Measurements from ENCODE around the gene GDPD2. TPM values are rescaled to one million over a fixed set of nuclear protein-coding genes. Genes with fewer than 3 reads are reported as not detected.
A peak's percentile ranks its signal among the peaks of the same experiment; 100 is the strongest.

The GDPD2 gene
- total and polyA plus RNA-seq, 2 donors (not counting 3 experiments of a cell fraction or from before 2014, with no cell fraction given), result 0.08 to 0.29 TPM

DNA sequence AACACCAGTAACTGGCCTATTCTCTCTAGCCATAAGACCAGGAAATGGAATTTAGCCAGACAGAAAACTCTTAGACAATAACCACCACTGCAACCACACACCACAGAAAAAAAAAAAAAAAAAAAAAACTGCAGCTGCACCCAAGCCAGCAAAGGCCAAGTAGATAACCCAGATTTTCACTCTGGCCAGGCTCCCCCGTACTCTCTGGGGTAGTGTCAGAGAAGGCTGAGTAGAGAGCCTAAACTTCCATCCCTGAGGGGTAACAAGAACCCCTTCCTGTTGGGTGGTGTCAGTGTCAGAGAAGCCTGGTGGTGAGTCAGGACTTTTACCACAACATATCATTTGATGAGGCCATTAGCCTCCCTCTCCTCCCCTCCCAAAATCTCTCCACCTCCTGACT lies 15.9 kb downstream of the GDPD2 start:
- intact Hi-C loops (cut with micrococcal nuclease), result loop anchor here (5.0 kb wide), 1 partner anchor 113 kb away; no protein-coding TSS in a partner anchor

More for the DNA sequence above, 15.9 kb downstream of the GDPD2 start:
- Histone ChIP-seq H3K4me2 (ENCODE audit: insufficient read depth, low read length) (no peak overlapping the region), H3K9ac (replicated peaks; ENCODE audit: extremely low read depth, insufficient read depth, low read length) (no peak overlapping the region), H3K4me1 (ENCODE audit: control insufficient read depth, extremely low read depth, insufficient read depth, low read length) (peaks cover 6% of the 10 kb centered on the region), H3K9me3 (replicated peaks; ENCODE audit: control insufficient read depth, insufficient read depth, low read length) (no peaks in the 10 kb centered on the region), H3K27me3 (ENCODE audit: control insufficient read depth in 2 of 2, insufficient read depth in 2 of 2, low read length in 2 of 2) (peaks cover 3 to 14% of the 10 kb centered on the region in 2 experiments), H4K20me1 (replicated peaks; ENCODE audit: control insufficient read depth, extremely low read depth, insufficient read depth, low read length) (no peaks in the 10 kb centered on the region), H3K9me1 (replicated peaks; ENCODE audit: control insufficient read depth, extremely low read depth, insufficient read depth, low read length) (no peaks in the 10 kb centered on the region), H3K4me3 (replicated peaks in 1 of 3; ENCODE audit: insufficient read depth in 1 of 3, low read depth in 1 of 3, low read length in 3 of 3) (no peak overlapping the region), H2AFZ (ENCODE audit: low read depth, low read length) (no peak overlapping the region), H3K36me3 (ENCODE audit: control insufficient read depth in 2 of 2, extremely low read depth in 1 of 2, insufficient read depth in 2 of 2, low read length in 2 of 2) (no peaks in the 10 kb centered on the region), H3K27ac (ENCODE audit: insufficient read depth, low read depth, low read length) (no peak overlapping the region), H3K79me2 (ENCODE audit: control insufficient read depth, insufficient read depth, low read length) (no peaks in the 10 kb centered on the region)
- TF ChIP-seq, protein P1, sequence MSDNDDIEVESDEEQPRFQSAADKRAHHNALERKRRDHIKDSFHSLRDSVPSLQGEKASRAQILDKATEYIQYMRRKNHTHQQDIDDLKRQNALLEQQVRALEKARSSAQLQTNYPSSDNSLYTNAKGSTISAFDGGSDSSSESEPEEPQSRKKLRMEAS (IDR thresholded peaks at IDR 0.05; ENCODE audit: insufficient read depth, insufficient read length), result no peak
- TF ChIP-seq POLR2A (IDR thresholded peaks at IDR 0.05; ENCODE audit: low read depth, low read length) (no peak), MYC (IDR thresholded peaks at IDR 0.05; ENCODE audit: low read depth, low read length) (no peak), FOS (IDR thresholded peaks at IDR 0.05; ENCODE audit: borderline replicate concordance, insufficient read depth, low read length) (no peak), EZH2 (IDR thresholded peaks at IDR 0.05; ENCODE audit: borderline replicate concordance, low read depth, low read length, severe bottlenecking) (no peak), JUN (IDR thresholded peaks at IDR 0.05; ENCODE audit: borderline replicate concordance, insufficient read depth, insufficient read length, low read depth) (no peak), POLR2AphosphoS5 (IDR thresholded peaks at IDR 0.05; ENCODE audit: insufficient read depth, low read depth, low read length) (no peak), GATA2 (IDR thresholded peaks at IDR 0.05; ENCODE audit: insufficient read depth, insufficient read length, low read depth, low read length) (no peak), CTCF (IDR thresholded peaks at IDR 0.05; ENCODE audit: extremely low read depth in 1 of 2, insufficient read depth in 1 of 2, low read depth in 1 of 2, low read length in 2 of 2) (no peak)
- dilution Hi-C loops (cut with MboI; ENCODE audit: extremely low pct_ligation_motif_present, low sequenced_read_pairs), result no loop called here
- POLR2A ChIA-PET, result no interaction called here
- BruUV-seq (replicated peaks), result no TSS peak
- CTCF ChIA-PET, result no interaction called here
- DNase-seq (ENCODE audit: low read depth, low spot score) (no peak), FAIRE-seq (peak; percentile 21)
